NCI-H146 treated with DMSO at 0.1 percent for 48 hours (cell line): ENCODE measurements around the gene ILKAP.
A peak's percentile ranks its signal among the peaks of the same experiment; 100 is the strongest.

ENCODE experiments used
- DNase-seq: peaks from one replicate; lab custom pipeline; 2025; ENCODE audit not compliant: unreplicated experiment; lab: John Stamatoyannopoulos, UW

The ILKAP gene

DNA sequence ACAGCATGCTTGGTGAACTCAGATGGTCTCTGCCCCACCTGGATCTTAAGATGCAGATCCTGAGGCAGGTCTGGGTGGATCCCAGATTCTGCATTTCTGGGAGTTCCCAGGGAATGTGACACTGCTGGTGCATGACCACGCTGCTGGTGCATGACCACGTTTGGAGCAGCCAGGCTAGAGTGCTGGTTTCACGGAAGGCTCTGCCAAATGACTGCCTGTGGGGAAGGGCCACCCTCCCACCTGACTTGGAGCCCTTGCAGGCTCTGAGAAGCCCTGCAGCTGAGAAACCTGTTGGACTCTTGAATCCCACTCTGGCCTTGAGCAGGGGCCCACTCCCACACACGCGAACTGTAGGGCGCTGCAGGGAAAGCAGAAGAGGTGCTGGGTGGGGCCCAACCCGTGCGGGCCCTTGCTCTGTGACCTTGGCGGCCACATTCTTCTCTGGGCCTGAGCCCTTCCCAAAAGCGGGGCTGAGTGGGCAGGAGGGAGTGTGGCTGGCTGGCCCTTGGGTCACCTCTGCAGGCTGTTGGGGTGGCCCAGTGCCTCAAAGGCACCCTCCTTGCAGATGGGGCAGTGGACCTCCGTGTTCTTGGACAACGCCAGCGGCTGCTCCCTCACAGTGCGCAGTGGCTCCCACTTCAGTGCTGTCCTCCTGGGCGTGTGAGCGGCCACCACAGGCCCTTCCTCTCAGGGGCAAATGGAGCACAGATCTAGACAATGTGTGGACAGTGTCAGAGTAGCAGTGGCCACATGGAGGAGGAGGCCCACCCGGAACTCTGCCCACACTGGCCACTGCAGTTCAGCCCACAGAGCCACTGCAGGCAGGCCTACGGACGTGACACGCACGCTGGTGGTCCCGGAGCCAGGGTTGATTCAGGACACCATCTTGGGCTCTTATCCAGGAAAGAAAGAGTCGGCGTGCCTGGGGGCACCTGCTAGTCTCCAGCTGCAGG lies 36.8 kb downstream of the ILKAP start:
- no peak for DNase-seq

DNA sequence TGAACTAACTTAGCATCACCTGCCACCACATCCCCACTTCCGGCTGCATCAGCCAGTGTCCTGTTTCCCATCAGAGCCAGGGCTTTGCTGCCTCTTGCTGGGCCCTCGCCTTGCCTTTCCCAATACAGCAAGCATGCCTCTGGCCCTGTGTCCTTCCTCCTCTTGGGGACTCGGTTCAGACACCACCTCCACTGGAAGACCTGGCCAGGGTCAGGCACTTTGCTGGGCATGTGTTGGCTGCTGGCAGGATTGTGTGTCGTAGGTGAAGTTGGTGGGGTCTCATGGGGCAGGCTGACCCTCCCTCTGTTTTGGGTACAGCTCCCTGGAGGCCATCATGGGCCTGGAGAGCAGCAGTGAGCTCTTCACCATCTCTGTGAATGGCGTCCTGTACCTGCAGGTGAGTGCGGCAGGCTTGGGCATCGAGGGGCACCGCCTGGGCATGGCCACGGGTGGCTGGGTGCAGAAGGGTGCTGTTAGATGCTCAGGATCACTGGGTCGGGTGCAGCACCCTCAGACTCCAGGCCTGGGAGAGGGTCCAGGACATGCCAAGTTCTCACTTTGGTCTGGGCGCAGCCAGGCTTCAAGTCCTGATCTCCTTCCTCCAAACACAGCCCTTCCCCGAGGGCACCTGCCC lies 38.1 kb downstream of the ILKAP start:
- no peak for DNase-seq

DNA sequence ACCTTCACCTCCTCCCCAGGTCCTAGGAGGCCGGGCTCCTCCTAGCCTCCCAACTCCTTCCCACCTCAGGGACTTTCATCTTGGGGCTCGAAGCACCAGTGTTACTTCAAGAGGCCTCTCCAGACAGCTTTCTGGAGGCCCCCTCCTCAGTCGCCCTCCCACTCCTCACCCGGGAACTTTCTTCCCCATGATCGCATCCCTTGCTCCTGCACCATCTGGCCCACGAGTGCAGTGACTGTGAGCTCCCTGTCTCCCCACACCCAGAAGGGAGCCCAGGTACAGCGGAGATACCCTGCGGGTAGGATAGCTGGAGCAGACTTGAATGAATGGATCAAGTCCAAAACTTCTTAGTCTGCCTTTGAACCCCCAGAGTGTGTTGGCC lies 38.6 kb downstream of the ILKAP start:
- no peak for DNase-seq

DNA sequence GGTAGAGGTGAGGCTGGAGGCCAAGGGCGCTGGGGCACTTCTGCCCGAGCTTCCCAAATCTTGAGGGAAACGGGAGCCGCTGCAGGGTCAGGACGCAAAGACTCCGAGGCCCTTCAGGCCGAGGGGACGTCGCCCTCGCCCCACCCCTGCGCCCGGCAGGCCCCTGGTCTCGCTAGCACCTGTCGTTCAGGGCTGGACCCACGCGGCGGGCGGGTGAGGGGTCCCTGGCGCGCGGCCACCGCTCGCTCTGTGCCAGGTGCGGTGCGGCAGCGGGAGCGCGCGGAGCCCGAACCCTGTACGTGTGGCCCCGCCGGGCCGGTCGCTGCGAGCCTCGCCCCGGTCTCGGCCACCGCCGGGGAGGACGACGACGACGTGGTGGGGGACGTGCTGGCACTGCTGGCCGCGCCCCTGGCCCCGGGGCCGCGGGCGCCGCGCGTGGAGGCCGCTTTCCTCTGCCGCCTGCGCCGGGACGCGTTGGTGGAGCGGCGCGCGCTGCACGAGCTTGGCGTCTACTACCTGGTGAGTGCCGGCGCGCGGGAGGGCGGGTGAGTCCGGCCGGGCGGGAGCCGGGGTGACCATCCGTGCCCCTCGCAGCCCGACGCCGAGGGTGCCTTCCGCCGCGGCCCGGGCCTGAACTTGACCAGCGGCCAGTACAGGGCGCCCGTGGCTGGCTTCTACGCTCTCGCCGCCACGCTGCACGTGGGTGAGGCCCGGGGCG lies 39.9 kb downstream of the ILKAP start:
- DNase-seq, result no peak

DNA sequence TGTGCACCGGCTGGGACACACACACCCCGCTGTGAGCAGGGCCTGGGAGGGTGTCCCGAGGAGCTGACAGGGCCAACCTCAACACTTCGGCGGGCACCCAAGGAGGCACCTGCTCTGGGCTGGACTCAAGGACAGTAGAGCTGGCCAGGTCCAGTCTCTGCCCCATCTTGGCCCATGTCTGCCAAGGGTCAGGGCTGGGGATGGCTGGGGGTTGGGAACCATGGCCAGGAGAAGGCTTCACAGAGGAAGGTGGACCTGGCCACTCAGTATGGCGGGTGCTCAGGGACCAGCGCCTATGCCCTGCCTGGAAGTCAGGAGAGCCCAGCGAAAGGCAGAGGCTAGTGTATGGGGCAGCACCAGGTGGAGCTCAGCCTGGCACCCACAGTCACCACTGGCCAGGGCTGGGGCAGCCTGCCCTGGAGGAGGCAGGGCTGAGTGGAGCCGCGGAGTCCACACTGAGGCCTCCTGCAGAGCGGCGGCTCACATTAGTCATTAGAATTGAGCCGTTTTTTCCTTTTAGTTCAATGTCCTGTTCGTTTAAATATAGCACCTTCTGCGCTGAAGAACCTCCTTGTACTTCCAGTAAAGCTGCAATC lies 40.6 kb downstream of the ILKAP start:
- DNase-seq, result no peak

DNA sequence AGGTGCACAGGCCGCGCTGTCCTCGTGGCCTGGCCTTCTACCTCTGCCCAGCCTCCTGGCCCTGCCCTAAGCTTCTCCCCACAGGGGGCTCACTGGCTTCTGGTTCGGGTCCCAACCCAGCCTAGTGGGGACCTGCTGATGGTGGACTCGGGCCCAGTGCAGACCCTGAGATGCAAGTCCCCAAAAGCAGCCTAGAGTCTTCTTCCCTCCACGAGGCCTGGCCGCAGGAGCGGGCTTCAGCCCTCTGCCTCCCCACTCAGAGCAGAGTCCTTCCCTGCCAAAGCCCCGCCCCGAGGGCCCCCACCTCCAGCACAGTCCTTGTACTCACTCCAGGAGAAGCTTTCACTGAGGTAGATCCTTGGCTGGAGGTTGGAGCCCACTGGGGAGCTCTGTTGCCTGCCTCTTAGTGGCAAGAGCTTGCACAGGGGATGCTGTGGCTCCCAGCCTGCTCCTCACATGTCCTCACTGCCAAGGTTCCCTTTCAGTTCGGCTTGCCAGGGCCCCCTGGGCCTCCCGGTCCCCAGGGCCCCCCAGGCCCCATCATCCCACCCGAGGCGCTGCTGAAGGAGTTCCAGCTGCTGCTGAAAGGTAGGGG lies 41.1 kb downstream of the ILKAP start:
- DNase-seq, result no peak

DNA sequence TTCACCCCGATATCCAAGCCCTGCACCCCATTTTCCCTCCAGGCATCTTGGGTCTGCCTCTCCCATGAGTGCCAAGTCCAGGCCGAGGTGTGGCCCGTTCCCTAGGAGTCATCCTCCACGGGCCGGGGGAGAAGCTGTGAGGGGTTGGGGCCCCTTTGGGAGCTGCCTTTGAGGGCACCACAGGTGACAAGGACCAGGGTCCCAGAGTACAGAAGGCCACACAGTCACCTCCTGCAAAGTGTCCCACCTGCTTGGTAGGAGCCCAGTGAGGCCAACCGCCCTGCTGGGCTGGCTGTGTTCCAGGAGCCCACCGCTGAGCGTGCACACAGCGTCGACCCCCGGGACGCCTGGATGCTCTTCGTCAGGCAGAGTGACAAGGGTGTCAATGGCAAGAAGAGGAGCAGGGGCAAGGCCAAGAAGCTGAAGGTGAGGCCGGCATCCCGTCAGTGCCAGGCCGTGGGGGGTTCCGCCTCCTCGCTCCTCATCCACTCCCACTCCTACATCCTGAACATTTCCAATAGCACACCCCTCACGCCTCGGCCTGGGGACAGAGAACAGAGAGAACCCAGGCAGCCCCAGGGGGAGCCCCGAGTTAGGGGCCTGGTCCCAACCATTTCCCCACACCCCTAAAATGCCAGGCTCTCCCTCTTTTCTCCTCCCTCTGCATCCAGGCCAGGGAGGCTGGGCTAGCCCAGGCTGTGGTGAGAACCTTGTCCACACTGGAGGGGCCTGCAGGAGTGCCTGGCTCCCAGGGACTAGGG lies 42.0 kb downstream of the ILKAP start:
- no peak for DNase-seq

DNA sequence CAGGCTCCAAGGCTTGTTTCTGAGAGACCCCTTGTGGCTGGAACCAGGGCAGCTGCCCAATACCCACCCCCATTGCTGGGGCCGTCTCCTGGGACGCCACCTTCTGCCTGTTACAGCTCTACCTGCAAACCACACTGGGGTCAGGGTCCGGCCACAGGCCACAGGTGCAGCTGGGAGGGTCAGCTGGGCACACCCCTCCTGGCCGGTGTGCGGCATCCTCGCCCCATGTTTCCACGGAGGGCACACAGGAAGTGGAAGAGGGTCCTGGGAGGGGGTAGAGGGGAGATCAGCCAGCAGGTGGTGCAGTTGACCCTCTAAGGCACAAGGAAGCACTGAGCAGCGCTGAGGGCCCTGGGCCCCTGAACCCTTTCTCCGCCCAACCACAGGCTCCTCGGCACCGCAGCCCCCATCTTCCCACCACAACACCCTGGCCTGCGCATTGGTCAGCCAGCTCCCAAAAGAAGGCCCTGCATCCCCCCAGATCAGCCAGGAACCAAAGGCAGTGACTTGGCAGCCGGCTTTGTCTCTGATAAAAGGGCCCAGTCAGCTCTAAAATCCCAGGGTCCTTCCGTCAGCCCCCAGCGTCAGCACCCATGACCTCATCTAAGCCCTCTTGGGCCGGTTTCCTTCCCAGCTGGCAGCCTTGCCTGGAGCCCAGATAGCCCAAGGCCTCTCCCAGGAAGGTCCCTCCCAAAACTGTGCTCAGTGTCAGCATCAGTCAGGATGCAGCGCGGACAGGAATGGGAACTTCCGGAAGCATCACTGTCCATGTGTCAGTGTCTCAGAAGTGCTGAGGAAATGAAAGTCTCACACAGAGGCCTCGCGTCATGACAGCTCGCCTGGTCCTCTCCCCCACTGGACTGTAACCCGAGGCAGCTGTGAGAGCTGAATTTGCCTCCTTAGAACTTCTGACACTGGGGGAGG lies 43.0 kb downstream of the ILKAP start:
- no peak for DNase-seq

DNA sequence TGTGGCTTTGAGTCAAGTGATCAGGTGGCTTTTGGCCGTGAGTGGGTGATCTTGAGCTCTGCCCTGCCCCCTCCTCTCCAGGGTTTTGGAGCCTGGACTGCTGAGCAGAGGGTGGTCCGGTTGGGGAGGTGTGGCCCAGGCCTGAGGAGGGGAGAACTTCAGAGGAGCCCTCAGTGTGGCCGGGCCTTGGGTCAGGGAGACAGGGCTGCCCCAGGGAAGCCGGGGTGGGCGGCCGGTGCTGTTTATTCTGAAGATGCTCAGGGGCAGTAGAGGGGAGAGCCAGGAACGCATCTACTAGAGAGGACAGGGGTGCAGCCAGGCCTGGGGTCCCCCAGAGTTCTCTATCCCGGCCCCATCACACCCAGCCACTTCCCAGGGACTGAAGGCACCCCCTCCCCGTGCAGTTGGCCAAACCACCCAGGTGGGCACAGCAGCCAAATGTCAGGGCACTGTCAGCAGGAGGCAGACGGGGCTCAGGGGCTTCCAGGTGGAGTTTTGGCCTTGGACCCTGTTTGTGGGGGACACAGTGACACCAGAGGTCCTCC lies 43.8 kb downstream of the ILKAP start:
- no peak for DNase-seq

DNA sequence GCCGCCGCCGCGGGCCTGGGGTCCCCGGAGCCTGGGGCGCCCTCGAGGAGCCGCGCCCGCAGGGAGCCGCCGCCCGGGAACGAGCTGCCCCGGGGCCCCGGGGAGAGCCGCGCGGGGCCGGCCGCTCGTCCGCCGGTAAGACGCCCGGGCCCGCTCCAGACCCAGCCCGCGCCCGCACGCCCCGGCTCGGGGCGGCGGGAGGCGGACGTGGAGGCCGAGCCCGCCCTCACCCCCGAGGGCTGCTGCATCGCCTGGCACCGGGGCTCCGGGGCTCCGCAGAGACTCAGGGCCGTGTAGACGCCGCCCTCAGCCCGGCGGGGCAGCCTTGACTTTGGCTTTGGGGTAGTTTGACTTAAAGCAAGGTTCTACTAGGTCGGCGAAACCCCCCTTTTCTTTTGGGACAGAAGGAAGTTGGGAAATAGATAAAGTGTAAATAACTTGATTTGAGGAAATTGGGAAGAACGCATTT lies 44.4 kb downstream of the ILKAP start:
- no peak for DNase-seq

DNA sequence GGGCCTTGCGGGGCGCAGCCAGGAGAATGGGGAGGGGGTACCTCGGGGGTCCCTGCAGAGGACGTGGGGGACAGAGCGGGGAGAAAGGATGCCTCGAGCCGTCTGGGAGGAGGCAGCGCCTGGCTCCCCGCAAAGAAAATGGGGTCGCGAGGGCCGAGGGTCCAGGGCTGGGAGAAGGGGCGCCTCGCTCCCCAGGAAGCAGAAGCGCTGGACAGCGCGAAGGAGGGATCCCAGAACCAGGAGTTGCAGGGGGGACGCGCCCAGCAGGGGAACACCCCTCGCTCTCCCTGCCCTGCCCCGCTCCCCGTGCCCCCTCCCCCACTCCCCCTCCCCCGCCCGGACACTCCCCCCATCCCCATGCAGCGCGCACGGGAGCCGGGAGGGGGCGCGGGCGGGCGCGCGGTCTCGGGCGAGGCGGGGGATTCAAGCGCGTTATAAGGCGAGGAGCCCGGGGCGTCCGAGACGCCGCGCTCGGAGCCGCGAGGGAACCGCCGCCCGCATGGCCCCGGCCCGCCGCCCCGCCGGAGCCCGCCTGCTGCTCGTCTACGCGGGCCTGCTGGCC lies 44.9 kb downstream of the ILKAP start, which contains the start of gene ERFE:
ERFE (plus strand) TSS at position 462 of the 562 bp plus-strand sequence; CDS start at position 500, 38 bp downstream.
- DNase-seq, result peak; percentile 15

DNA sequence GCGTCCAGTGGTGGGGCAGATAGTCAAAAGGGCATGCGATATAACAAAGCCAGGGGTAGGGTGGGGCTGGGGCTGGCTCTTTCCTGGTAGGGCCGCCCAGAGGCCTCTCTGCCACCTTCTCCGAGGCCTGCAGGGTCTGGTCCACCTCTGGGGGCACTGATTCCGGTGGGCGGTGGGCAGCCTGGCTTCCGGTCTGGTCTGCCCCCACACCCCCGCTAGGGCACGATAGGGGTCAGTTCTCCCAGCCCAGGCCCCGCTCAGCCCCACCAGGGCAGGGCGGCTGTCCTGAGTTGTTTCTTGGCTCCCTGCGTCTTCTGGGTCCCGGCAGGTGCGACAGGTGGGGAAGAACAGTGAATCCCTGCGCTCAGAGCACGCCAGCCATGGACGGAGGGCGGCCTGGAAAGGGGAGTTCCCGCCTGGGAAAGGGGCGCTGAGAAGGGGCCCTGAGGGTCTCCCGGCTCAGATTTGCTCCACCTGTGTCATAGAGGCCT lies 45.4 kb downstream of the ILKAP start:
- no peak for DNase-seq

DNA sequence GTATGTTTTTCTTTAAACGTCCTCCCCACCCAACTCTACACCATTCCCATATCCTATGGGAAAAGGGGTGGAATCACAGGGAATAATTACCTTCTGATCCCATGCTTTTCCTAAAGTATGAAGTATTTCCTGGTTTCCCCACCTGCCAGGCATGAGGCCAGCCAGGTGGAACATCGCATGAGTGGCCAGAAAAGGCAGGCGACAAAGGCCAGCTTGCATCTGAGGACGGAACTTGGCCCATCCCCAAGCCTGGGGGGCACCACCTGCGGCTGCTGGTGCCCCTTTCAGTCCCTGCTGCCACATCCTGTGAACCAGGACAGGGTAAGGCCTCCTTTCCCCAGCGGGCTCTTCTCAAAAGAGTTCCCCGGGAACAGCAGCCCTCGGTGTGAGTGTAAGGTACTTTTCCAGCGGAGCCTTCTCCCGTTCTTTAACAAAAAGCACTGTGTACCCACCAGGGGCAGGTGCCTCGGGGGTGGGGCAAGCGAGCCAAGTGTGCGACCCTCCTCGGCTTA lies 45.9 kb downstream of the ILKAP start:
- DNase-seq, result no peak

DNA sequence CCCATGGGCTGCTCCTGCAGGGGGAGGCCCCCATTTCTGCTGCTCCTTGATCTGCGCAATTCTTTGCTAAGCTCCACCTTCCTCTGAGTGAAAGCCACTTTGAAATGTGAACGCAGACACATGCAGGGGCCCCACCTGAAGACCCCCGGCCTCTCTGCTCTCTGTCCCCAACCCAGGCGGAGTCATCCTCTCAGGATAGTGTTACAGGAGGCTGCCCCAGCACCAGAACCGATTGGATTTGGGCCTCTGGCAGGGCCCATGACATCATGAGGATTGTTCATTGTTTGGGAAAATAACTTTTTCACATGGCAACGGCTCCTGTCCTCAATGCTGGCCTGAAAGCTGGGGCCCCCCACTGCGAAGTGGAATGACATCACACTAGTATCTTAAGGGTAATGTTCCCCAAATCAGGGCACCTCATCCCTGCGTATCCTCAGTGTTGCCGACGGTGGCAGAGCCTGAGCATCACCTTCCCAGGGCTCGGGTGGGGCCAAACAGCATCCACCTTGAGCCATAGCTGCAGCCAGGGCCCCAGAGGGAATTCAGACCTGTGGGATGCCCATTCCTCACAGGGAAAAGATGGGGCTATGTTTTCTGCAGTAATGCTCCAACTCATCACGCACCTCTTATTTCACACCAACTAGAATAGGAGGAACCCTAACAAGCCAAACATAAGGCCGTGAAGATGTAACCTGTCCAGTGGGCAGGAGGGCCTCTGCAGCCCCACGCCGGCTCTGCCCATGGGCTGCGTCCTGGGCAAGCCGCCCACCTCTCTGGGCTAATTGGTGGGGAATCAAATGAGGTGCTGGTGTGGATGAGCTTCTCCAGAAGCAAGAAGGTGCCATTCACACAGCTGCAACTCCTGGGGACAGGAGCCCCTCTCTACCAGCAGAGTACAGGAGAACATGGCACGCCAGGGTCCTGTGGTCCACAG lies 47.5 kb downstream of the ILKAP start:
- no peak for DNase-seq

DNA sequence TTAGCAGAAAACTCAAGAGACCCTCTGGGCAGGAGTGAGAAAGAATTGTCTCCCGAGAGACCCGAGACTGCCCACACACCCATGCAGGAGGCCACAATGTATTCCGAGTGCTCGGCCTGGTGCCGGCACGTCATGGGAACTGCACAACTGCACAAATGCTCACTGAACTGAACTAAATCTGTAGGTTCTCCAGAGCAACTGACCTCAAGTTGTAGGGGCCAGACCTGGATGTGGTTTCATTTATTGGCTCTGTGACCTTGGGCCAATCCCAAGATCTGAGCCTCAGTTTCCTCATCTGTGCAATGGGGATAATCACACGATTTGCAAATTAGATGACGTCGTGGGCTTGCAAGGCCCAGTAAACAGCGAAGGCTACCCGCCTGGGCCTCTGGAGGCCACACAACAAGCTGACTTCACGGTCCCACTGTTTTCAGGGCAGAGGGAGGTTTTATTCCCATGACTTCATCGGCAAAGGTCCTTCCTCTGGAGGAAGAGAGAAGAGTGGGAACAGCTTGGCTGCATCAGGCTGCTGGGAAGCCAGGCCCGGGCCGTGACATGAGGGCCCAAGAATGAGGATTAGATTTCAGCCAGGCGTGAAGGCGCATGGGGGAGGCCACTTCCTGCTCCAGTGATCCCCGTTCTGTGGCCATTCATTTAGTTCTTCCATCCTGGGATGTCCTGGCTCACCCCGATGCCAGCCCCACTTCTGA lies 48.3 kb downstream of the ILKAP start:
- no peak for DNase-seq

DNA sequence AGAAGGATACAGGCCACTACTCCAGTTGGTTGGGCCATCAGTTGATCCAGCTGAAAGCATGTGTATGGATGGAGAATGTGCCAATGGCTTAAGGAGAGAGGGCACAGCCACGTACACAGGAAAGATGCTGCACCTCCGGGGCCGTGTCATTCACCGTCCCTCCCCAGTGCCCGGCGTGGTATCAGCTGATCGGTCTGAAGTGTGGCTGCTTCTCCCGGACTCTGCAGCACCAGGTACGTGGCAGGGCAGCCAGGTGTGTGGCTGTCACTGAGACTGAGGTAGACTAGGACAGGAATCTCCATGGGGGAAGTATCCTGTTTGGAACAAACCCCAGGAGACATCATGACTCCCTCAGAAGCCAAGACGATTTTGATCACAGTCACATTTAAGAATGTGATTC lies 48.9 kb downstream of the ILKAP start:
- no peak for DNase-seq
